Measurements from ENCODE around the gene DSC1.

DNA sequence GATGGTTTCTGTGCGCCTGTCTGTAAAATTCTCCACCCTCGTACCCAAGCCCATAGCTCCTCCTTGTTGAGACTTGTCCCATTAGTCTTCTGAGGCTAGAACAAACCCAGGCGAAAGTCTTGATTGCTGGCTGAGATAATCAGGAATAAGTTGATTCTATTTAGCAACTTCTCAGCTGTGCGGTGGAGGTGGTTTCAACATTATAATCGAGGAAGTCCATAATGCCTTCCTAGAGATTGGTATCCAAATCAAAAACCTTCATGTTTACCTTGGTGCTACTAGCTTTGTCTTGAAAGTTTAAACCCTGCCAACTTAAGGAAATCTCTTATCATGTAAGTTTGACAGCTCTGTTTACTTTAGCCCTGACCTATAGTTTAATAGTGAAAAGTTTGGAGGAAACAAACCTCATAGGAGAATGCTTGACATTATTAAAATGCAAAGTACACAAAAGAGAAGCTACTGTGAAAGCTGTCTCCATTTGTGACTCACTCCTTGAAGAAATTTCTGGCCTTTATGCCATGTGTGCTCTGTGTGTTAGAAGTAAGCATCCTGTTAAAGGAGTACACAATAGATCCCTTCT, 36.6 kb upstream of the DSC1 start:
- TF ChIP-seq SP1 (IDR thresholded peaks at IDR 0.05) (no peak), L3MBTL2 (conservative IDR thresholded peaks at IDR 0.05) (no peak), BHLHE40 (IDR thresholded peaks at IDR 0.05; ENCODE audit: borderline replicate concordance) (no peak), ELF4 (IDR thresholded peaks at IDR 0.05) (no peak), FOXM1 (IDR thresholded peaks at IDR 0.05; ENCODE audit: borderline replicate concordance) (no peak), ZNF384 (IDR thresholded peaks at IDR 0.05) (no peak), SUZ12 (IDR thresholded peaks at IDR 0.05) (no peak), FOXA1 (IDR thresholded peaks at IDR 0.05) (no peak), TARDBP (IDR thresholded peaks at IDR 0.05) (no peak), FOXK2 (IDR thresholded peaks at IDR 0.05) (no peak)
- TF ChIP-seq, protein P1, sequence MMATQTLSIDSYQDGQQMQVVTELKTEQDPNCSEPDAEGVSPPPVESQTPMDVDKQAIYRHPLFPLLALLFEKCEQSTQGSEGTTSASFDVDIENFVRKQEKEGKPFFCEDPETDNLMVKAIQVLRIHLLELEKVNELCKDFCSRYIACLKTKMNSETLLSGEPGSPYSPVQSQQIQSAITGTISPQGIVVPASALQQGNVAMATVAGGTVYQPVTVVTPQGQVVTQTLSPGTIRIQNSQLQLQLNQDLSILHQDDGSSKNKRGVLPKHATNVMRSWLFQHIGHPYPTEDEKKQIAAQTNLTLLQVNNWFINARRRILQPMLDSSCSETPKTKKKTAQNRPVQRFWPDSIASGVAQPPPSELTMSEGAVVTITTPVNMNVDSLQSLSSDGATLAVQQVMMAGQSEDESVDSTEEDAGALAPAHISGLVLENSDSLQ (IDR thresholded peaks at IDR 0.05): no peak
